ENCODE results near the gene BSN. TPM values are rescaled to one million over a fixed set of nuclear protein-coding genes. Genes with fewer than 3 reads are reported as not detected.

BSN gene
- total and polyA plus RNA-seq, 2 of the 4 experiments (the other 2 are of a cell fraction), result under 0.01 to 0.03 TPM

- no peak overlapping the region for H3K27ac ChIP-seq (ENCODE audit: insufficient read depth, low read length)
- peaks cover 11% of the 10 kb centered on the region; the same call in 1 of the 2 replicates for H3K36me3 ChIP-seq (ENCODE audit: control insufficient read depth, insufficient read depth, low read length)
- dilution Hi-C loops (cut with HindIII; ENCODE audit: low sequenced_read_pairs, unreplicated experiment), result no loop called here
- H4K8ac ChIP-seq (ENCODE audit: low read depth in 2 of 2, low read length in 2 of 2), result no peak overlapping the region
- in situ Hi-C loops (cut with MboI; ENCODE audit: low sequenced_read_pairs), result no loop called here
- no peaks in the 10 kb centered on the region; the same call in 1 of the 2 replicates for H3K9me1 ChIP-seq (ENCODE audit: insufficient read depth, low read length)
- H4K5ac ChIP-seq (ENCODE audit: low read depth, low read length), result no peak overlapping the region
- no TSS peak for BruUV-seq (replicated peaks)
- no peak overlapping the region for H2AK9ac ChIP-seq (replicated peaks; ENCODE audit: low read depth, low read length, poor library complexity)
- H3K79me1 ChIP-seq (ENCODE audit: low read depth in 1 of 2, low read length in 2 of 2), result no peaks in the 10 kb centered on the region; a peak in 1 of 4 replicates
- TF ChIP-seq FOS (IDR thresholded peaks at IDR 0.05; ENCODE audit: low read depth, low read length), result no peak
- no peak for TF ChIP-seq RFX5 (IDR thresholded peaks at IDR 0.05; ENCODE audit: low read depth, low read length)
- no peak for TF ChIP-seq RAD21 (IDR thresholded peaks at IDR 0.05; ENCODE audit: low read length)
- no peaks in the 10 kb centered on the region for H3K9me3 ChIP-seq (ENCODE audit: control insufficient read depth, insufficient read depth, low read length)
- no peak overlapping the region for H3K4me2 ChIP-seq (ENCODE audit: low read depth, low read length)
- H2BK120ac ChIP-seq (ENCODE audit: low read depth, low read length), result no peak overlapping the region
- no peak overlapping the region for H4K91ac ChIP-seq (ENCODE audit: insufficient read depth, low read depth, low read length)
- ChIA-PET CTCF (no interaction called here), POLR2A (ENCODE audit: unreplicated experiment) (no interaction called here)
- H2BK15ac ChIP-seq (ENCODE audit: low read depth, low read length), result no peak overlapping the region
- intact Hi-C loops (cut with micrococcal nuclease), result no loop called here
- H3K4me1 ChIP-seq (ENCODE audit: control insufficient read depth, insufficient read depth, low read length), result no peaks in the 10 kb centered on the region
- ATAC-seq (ENCODE audit: low read depth) (no peak), DNase-seq (no peak)
- H2BK20ac ChIP-seq (ENCODE audit: low read depth, low read length), result no peak overlapping the region
- H3K4me3 ChIP-seq (ENCODE audit: insufficient read depth, low read depth, low read length), result no peak overlapping the region
- no peak overlapping the region for H2AFZ ChIP-seq (replicated peaks; ENCODE audit: low read length, poor library complexity)
- H3K4ac ChIP-seq (ENCODE audit: low read depth, low read length), result no peak overlapping the region
- H3K23ac ChIP-seq (ENCODE audit: low read depth, low read length), result no peak overlapping the region
- H3K18ac ChIP-seq (ENCODE audit: low read depth, low read length), result no peak overlapping the region
- H3K14ac ChIP-seq (replicated peaks; ENCODE audit: low read depth, low read length), result no peak overlapping the region
- no peak overlapping the region for H3K9ac ChIP-seq (ENCODE audit: low read depth, low read length)
- no peaks in the 10 kb centered on the region; the same call in 1 of the 2 replicates for H4K20me1 ChIP-seq (ENCODE audit: insufficient read depth, low read length)
- H2AK5ac ChIP-seq (ENCODE audit: low read depth, low read length), result no peak overlapping the region
- H3K27me3 ChIP-seq (ENCODE audit: control insufficient read depth, insufficient read depth, low read length), result no peaks in the 10 kb centered on the region
- H2BK5ac ChIP-seq (ENCODE audit: low read depth, low read length, poor library complexity, severe bottlenecking), result no peak overlapping the region
- WGBS, 2 experiments (ENCODE audit: extremely low coverage in 2 of 2, insufficient read length in 1 of 2), result 94% methylated on average over 7 of the region's 25 CpGs; no CpG with 5 or more reads in 1 of the 2 experiments
- H3K56ac ChIP-seq (ENCODE audit: extremely low read depth, insufficient read depth, low read length), result no peak overlapping the region
Observed at GRCh38 chr3:49713336-49714105, 159.2 kb downstream of the BSN start.

All from IMR-90 (cell line).